Ishikawa (cell line): ENCODE data around the gene ARHGAP45.

Experiments used
- CEBPB ChIP-seq: IDR thresholded peaks from 2 replicates; pipeline ENCODE4 v1.6.1; 2012
- CREB1 ChIP-seq: IDR thresholded peaks from 2 replicates; pipeline ENCODE4 v1.6.1; 2012; ENCODE audit warnings: low read depth
- EGR1 ChIP-seq: IDR thresholded peaks from 2 replicates; pipeline ENCODE4 v1.6.1; 2012
- EP300 ChIP-seq: IDR thresholded peaks from 2 replicates; pipeline ENCODE4 v1.6.1; 2012; ENCODE audit warnings: borderline replicate concordance
- FOXM1 ChIP-seq: IDR thresholded peaks from 2 replicates; pipeline ENCODE4 v1.6.1; 2012; ENCODE audit warnings: low read depth, borderline replicate concordance
- NFIC ChIP-seq: IDR thresholded peaks from 2 replicates; pipeline ENCODE4 v1.6.1; 2012
- RAD21 ChIP-seq: IDR thresholded peaks from 2 replicates; pipeline ENCODE4 v1.6.1; 2012; ENCODE audit warnings: low read depth
- TAF1 ChIP-seq: IDR thresholded peaks from 2 replicates; pipeline ENCODE4 v1.6.1; 2012; ENCODE audit warnings: low read depth, mild to moderate bottlenecking
- TCF12 ChIP-seq: IDR thresholded peaks from 2 replicates; pipeline ENCODE4 v1.6.1; 2012; ENCODE audit warnings: low read depth
- TEAD4 ChIP-seq: IDR thresholded peaks from 2 replicates; pipeline ENCODE4 v1.6.1; 2012
- YY1 ChIP-seq: IDR thresholded peaks from 2 replicates; pipeline ENCODE4 v1.6.1; 2012; ENCODE audit warnings: low read depth
- ZBTB7A ChIP-seq: IDR thresholded peaks from 2 replicates; pipeline ENCODE4 v1.6.1; 2012; ENCODE audit warnings: low read depth
- TF ChIP-seq, protein P1 (sequence below): IDR thresholded peaks from 2 replicates; pipeline ENCODE4 v1.6.1; 2012; ENCODE audit warnings: low read depth, mild to moderate bottlenecking
- TF ChIP-seq, protein P2 (sequence below): IDR thresholded peaks from 2 replicates; pipeline ENCODE4 v1.6.1; 2012
- TF ChIP-seq, protein P3 (sequence below): IDR thresholded peaks from 2 replicates; pipeline ENCODE4 v1.6.1; 2012

Gene ARHGAP45

DNA sequence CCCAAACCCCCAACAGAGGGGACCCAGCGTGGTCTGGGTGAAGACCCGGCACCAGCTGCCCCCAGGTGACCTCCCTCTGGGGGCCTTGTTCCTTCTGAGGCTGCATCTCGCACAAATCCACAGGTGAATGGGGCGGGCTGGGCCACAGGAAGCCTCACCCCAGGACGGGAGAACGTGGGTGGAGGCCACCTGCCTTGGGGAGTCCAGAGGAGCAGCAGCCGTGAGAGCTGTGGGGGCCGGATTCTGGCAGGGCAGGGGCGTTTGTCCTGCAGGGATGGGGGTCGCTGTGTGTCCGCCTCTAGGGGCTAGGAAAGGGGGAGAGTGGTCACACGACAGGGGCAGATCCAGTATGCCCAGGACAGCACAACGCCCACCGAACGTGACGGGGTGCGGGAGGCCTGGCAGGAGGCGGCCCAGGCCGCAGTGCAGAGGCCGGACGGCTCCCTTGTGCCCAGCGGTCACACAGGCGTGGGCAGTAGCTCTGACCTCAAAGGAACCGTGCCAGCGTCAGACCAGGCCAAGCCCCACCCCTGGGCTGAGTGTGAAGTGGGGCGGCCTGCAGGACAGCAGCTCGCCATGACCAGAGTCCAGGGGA, 21.5 kb downstream of the ARHGAP45 start:
- no peak for TF ChIP-seq CREB1
- TF ChIP-seq, protein P1, sequence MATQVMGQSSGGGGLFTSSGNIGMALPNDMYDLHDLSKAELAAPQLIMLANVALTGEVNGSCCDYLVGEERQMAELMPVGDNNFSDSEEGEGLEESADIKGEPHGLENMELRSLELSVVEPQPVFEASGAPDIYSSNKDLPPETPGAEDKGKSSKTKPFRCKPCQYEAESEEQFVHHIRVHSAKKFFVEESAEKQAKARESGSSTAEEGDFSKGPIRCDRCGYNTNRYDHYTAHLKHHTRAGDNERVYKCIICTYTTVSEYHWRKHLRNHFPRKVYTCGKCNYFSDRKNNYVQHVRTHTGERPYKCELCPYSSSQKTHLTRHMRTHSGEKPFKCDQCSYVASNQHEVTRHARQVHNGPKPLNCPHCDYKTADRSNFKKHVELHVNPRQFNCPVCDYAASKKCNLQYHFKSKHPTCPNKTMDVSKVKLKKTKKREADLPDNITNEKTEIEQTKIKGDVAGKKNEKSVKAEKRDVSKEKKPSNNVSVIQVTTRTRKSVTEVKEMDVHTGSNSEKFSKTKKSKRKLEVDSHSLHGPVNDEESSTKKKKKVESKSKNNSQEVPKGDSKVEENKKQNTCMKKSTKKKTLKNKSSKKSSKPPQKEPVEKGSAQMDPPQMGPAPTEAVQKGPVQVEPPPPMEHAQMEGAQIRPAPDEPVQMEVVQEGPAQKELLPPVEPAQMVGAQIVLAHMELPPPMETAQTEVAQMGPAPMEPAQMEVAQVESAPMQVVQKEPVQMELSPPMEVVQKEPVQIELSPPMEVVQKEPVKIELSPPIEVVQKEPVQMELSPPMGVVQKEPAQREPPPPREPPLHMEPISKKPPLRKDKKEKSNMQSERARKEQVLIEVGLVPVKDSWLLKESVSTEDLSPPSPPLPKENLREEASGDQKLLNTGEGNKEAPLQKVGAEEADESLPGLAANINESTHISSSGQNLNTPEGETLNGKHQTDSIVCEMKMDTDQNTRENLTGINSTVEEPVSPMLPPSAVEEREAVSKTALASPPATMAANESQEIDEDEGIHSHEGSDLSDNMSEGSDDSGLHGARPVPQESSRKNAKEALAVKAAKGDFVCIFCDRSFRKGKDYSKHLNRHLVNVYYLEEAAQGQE = no peak
- TF ChIP-seq, protein P2, sequence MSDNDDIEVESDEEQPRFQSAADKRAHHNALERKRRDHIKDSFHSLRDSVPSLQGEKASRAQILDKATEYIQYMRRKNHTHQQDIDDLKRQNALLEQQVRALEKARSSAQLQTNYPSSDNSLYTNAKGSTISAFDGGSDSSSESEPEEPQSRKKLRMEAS = no peak

DNA sequence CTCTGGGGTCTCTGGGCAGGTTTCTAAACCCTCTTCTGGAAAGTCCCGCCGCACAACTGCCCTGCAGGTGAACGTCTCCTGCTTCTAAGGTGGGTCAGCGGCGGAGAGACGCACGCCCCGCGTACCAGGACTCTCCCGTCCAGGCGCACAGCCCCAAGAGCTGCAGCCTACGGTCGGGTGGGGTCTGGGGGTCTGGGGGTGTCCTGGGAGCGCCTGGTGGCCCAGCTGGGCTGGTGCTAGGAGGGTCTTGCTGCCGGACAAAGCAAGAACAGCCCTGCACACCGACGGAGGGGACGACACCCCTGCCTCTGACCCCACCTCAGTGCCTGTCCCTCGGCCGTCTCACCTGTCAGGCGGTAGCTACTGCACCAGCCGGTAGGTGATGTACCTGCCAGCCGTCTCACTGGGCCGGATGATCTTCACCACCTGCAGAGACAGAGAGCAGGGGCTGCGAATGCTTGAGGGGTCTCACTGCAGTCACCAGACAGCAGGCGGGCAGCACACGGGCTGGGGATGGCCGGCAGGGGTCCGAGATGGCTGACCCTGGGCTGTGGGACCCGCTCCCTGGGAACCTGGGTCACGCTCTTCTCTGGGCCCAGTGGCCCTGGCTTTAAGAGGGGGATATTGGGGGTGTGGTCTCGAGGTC, 22.3 kb downstream of the ARHGAP45 start:
- TF ChIP-seq TCF12 (no peak), CEBPB (no peak), TEAD4 (no peak), RAD21 (no peak), NFIC (no peak), EGR1 (no peak), EP300 (no peak), YY1 (no peak), TAF1 (no peak), ZBTB7A (no peak), FOXM1 (no peak), CREB1 (no peak)
- TF ChIP-seq, protein P2 = no peak
- TF ChIP-seq, protein P3, sequence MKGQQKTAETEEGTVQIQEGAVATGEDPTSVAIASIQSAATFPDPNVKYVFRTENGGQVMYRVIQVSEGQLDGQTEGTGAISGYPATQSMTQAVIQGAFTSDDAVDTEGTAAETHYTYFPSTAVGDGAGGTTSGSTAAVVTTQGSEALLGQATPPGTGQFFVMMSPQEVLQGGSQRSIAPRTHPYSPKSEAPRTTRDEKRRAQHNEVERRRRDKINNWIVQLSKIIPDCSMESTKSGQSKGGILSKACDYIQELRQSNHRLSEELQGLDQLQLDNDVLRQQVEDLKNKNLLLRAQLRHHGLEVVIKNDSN = no peak
- TF ChIP-seq, protein P1 = no peak

DNA sequence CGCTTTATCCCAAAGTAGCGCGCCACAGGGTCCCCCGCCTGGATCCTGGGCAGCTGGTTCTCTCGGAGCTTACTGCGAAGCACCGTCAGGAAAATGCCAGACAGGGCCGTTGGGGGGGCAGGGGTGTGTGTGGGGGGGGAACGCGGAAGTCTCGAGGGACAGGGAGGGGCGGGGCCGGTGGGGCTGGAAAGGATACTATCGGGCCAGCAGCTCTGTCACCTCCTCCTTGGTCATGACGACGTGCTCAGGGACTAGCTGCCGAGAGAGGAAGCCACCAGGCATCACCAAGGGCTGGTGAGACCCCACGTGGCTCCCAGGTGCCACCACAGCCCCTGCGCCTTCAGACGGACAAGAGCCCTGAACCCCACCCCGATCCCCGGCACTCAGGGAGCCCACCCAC, 22.9 kb downstream of the ARHGAP45 start:
- TF ChIP-seq EP300 (no peak), ZBTB7A (no peak), TAF1 (no peak), TEAD4 (no peak), CEBPB (no peak), CREB1 (no peak), TCF12 (no peak)
- TF ChIP-seq, protein P3 = no peak
- TF ChIP-seq, protein P2 = no peak
- TF ChIP-seq, protein P1 = no peak

DNA sequence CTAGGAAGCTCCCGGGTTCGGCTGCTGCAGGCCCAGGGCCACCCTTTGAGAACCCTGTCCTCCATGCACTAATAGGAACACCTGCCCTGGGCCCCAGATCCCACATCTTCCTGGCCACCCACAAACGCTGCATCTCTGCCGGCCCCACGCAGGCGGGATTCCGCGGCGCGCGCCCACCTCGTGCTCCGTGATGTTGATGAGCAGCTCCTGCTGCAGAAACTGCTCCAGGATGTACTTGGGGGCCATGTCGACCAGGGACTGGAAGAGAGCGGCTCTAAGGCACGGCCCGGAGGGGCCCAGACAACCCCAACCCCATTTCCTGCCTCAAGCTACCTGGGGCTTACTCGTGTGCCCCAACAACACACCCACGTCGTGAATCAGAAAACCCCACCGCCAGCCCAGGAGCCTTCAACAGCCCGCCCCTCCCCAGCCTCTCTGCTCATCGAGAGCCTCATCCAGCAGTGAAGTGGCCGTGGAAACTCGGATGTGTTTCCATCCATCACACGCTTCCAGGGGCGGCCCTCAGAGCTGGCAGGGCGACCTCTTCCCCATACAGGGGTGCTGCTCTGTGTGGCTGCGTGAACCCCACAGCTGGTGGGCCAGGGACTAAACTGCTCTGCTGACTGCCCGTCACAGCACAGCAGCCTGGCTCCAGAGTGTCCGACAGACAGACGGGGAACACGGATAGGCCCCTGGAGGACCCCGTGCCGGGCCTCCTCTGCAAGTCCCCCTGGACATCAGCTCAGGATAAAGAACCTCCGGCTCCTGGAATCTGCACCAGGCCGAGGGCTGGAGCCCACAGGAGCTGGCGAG, 24.0 kb downstream of the ARHGAP45 start:
- TF ChIP-seq FOXM1 (no peak), EP300 (no peak)
- TF ChIP-seq, protein P1 = no peak
